NCI-H1417 (cell line): ENCODE results near the gene CR1L.
"Not testable (repeated sequence)": the region's sequence is repeated elsewhere in the genome, so short reads cannot be mapped to it uniquely, and the experiment has no call there.

ENCODE experiments used
- DNase-seq, 3 experiments: peaks; one replicate each; lab custom pipeline; 2025; lab: John Stamatoyannopoulos, UW

CR1L gene

GRCh38 chr1:207745285-207745684 lies 100.4 kb downstream of the CR1L start:
- DNase-seq = no peak

- DNase-seq = no peak
Observed at GRCh38 chr1:207745839-207746767, 101.2 kb downstream of the CR1L start.

- DNase-seq = no peak
Observed at GRCh38 chr1:207747627-207748492, 102.9 kb downstream of the CR1L start.

GRCh38 chr1:207748737-207749528 lies 104.0 kb downstream of the CR1L start:
- peak in 1 of 3 experiments; percentile 39 for DNase-seq

GRCh38 chr1:207750631-207751305 lies 105.8 kb downstream of the CR1L start:
- peak in 2 of 3 experiments; percentile 18 to 65 for DNase-seq

GRCh38 chr1:207751463-207751789 lies 106.5 kb downstream of the CR1L start:
- not testable (repeated sequence) for DNase-seq

GRCh38 chr1:207751790-207752455 lies 107.0 kb downstream of the CR1L start, which contains the start of gene CD46:
Gene CD46 (plus strand): TSS chr1:207752054. CDS start chr1:207752213, 159 bp downstream.
- peak; percentile 88 to 97 (median 96) for DNase-seq

- peak in 2 of 3 experiments; percentile 81 to 82 for DNase-seq
Observed at GRCh38 chr1:207752456-207752998, 107.6 kb downstream of the CR1L start.

GRCh38 chr1:207753611-207754010 lies 108.7 kb downstream of the CR1L start:
- no peak for DNase-seq

GRCh38 chr1:207754011-207754410 lies 109.1 kb downstream of the CR1L start:
- peak in 1 of 3 experiments; percentile 11 for DNase-seq

GRCh38 chr1:207754974-207755700 lies 110.2 kb downstream of the CR1L start:
- no peak for DNase-seq

- no peak for DNase-seq
Observed at GRCh38 chr1:207755846-207756693, 111.1 kb downstream of the CR1L start.

GRCh38 chr1:207762622-207763021 lies 117.7 kb downstream of the CR1L start:
- no peak for DNase-seq

- no peak for DNase-seq
Observed at GRCh38 chr1:207763091-207763490, 118.2 kb downstream of the CR1L start.

GRCh38 chr1:207763972-207764371 lies 119.0 kb downstream of the CR1L start:
- no peak for DNase-seq

- no peak for DNase-seq
Observed at GRCh38 chr1:207766569-207766968, 121.6 kb downstream of the CR1L start.

- DNase-seq = not testable (repeated sequence)
Observed at GRCh38 chr1:207770514-207770913, 125.6 kb downstream of the CR1L start.
